Heart left ventricle (tissue), 13 donors: ENCODE data around the gene SOX8.

Experiments used
- CTCF ChIP-seq, 12 donors: fragments of 200-600 bp; sonication (generic) in 4 of 12; IDR thresholded peaks; one replicate each; pipeline versions ENCODE4 v1.5.0 to v1.8.0; 2018 to 2022; ENCODE audit warnings: antibody characterized with exemption in 12 of 12, mild to moderate bottlenecking in 5 of 12
- POLR2A ChIP-seq, 2 donors: fragments of 450-650 bp; IDR thresholded peaks; one replicate each; pipeline ENCODE4 v1.6.1; 2017; ENCODE audit warnings: antibody characterized with exemption in 2 of 2, mild to moderate bottlenecking in 2 of 2, moderate library complexity in 2 of 2
- donor health status: ischemic (EF 13 %, LVEDD 7.1; RV severe dilation, severe dysfunction).
- donor health status: DM: no; HTN: yes; CAD: no.
- donor health status: DM: no; HTN: no; CAD: no.
- donor health status: ischemic (EF 25% LVEDD 6.9; RV normal size, moderate dysfunction).
- donor health status: ischemic (EF 25% LVEDD 5.7; RV mildly dilated, moderate dysfunction).
- donor health status: ischemic (EF 35%, LVEDD 5.7; RV mildly dilated, moderate dysfunction).
- donor health status: nonischemic (EF 11% LVEDD 7.7; RV severe dilation, severe dysfunction).
- donor health status: DM: yes; HTN: yes; CAD: no.
- donor health status: PGD.
- donor health status: ischemic (EF 29% LVEDD 5.4; RV normal size, mild dysfunction).
- donor health status: nonischemic (EF 23%, LVEDD 6.1; RV moderate dilation, normal function).

- TF ChIP-seq CTCF (IDR thresholded peaks at IDR 0.05) (no peak), POLR2A (IDR thresholded peaks at IDR 0.05) (no peak)
These were observed 2.4 kb upstream of the SOX8 start for GRCh38 chr16:979147-979546.
